GDM1 (cell line): ENCODE results near the gene OR2V2.
"Not testable (repeated sequence)": the region's sequence is repeated elsewhere in the genome, so short reads cannot be mapped to it uniquely, and the experiment has no call there.

ENCODE experiments used
- DNase-seq: peaks from one replicate; lab custom pipeline; 2025; lab: John Stamatoyannopoulos, UW

OR2V2 gene

DNA sequence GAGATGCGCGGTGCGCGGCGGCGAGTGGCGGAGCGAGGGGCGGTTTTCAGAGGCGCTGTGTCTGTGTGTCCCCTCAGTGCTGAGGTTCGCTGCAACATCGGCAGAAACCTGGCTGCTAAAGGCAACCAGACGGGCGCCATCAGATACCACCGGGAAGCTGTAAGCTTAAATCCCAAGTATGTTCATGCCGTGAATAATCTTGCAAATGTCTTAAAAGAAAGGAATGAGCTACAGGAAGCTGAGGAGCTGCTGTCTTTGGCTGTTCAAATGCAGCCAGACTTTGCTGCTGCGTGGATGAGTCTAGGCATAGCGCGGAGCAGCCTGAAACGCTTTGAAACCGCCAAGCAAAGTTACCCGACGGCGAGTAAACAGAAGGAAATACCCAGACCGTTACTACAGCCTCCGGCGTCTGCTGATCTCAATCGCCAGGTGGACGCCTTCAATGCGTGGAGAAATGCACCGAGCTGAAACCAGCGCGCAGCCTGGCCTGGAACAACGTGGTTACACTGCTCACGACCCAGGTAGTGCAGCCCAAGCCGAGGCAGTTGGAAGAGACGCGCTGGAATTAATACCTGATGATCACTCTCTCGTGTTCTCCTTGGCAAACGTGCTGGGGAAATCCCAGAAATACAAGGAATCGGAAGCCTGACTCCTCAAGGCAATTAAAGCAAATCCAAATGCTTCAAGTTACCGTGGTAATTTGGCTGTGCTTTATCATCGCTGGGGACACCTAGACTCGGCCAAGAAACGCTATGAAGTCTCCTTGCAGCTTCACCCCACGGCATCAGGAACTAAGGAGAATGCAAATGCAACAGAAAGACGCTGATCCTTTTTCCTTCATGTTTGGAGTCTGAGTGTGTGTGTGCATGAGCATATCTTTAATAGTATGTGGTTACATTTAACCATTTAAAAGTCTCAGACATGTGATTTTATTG is 32.3 kb upstream of the OR2V2 start:
- no peak for DNase-seq

DNA sequence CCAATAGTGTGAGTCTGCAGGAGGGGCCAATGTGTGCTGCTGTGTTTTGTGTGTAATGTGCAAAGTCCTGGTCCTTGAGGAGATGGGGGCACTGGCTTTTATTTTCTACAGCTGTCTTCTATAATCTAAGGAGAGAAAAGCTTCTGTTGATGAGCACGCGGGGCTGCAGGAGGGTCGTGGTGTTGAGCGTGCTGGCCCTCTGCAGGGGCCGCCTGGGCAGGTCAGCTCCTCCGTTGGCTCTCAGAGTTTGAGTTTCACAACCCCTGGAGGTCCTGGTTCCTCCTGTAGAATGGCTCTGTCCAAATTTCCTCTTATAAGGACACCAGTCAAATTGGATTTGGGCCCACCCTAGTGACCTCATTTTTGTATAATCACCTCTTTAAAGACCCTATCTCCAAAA is 29.0 kb upstream of the OR2V2 start:
- no peak for DNase-seq

- no peak for DNase-seq
Measured at GRCh38 chr5:181119105-181119504, 28.3 kb upstream of the OR2V2 start.

GRCh38 chr5:181120306-181120705 is 27.1 kb upstream of the OR2V2 start:
- no peak for DNase-seq

- DNase-seq: no peak
Measured at GRCh38 chr5:181120761-181121160, 26.6 kb upstream of the OR2V2 start.

- no peak for DNase-seq
Measured at GRCh38 chr5:181121675-181122561, 25.5 kb upstream of the OR2V2 start.

DNA sequence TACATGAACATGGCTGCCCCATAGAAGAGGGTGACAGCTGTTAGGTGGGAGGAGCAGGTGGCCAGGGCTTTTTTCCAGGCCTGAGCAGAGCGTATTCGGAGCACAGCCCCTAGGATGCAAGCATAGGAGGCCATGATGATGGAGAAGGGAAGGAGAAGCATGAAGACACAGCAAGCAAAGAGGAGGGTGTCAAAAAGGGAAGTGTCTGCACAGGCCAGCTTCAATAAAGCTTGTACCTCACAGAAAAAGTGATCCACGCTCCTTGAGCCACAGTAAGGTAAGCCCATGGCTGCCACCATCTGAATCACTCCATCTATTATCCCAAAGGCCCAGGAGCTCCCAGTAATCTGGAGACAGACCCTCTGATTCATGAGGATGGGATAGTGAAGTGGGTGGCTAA is 22.9 kb upstream of the OR2V2 start:
- DNase-seq: no peak

DNA sequence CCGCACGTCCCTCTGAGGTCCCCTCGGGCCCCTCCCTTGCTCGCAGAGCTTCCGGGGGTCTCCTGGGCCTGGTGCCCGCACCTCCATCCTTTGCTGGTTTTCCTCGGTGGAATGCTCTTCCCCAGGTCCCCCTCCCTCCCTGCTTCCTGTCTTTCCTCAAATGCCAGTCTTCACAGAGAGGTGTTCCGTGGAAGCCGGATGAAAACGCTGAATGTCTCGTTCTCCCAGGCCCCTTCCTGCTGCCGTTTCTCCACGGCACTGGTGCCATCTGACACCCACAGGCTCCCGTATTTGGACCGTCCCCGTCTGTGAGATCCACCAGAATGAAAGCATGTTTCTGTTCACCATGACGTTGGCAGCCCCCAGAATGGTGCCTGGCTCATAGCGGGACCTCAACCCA is 20.5 kb upstream of the OR2V2 start:
- no peak for DNase-seq

- no peak for DNase-seq
Measured at GRCh38 chr5:181127456-181127855, 19.9 kb upstream of the OR2V2 start.

- no peak for DNase-seq
Measured at GRCh38 chr5:181127907-181128626, 19.3 kb upstream of the OR2V2 start.

DNA sequence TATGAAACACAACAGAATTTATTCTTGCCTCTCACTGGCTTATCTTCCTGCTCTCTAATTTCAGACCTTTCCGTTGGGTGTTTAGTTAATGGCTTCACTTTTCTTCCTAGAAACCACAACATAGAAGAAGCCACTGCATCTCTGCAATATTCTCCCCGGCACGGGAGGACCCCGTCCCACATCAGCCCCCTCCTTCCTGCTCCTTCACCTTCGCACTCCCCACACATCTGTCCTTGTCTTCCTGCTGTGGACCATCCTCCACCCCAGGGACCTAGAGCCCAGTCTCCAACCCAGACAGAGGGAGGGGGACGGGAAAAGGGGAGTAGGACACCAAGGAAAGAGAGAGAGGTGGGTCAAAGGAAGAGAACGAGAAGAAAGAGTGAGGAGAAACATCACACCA is 17.8 kb upstream of the OR2V2 start:
- no peak for DNase-seq

DNA sequence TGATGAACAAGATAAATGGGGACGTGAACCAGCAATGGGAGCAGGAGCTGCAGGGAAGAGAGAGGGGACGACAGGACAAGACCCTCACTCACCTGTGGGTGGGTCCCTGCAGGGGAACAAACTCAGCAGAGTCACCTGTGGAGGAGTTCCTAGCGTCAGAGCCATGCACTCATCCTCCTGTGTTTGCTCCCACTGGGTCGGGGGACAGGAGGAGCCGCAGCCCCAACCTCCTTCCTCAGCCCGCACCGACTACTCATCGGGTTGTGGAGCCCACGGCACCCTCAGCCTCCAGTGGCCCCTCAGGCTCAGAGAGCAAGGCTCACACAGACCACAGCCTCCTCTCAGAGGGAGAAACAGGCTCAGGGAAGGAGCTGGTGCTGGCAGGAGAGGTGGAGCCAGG is 17.3 kb upstream of the OR2V2 start:
- not testable (repeated sequence) for DNase-seq

DNA sequence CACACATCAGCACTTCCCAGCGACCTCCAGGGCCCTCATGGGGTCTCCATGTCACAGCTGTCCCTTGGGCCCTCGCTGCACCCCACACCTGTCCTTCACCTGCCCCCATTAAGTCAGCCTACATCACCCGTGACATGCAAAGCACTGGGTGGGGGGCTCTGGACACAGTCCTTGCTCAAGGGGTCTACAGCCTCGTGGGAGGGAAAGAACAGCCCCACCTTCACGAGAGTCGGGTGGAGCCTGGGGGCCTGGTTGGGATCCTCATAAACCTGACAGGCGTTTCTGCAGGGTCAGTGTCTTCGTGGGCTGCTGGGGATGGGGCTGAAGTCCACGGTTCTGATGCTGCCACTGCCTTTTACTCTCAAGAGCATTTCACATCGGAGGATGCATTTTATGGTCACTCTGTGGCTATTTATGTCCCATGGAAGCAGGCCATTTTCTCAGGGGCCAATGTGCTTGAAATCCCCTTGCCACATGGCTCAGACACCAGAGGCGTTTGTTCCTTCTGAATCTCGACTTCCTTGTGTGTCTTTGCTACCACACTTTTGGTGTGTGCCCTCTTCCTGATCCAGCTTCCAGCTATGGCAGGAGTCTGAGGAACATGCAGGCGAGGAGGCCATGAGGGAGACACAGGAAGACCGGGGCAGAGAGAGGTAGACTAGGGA is 16.4 kb upstream of the OR2V2 start, which contains the start of gene OR2V1:
OR2V1 (minus strand) TSS at position 338 of the 665 bp plus-strand sequence. CDS start 5,865 bp downstream, outside the sequence.
- DNase-seq: no peak

- no peak for DNase-seq
Measured at GRCh38 chr5:181131514-181131913, 15.9 kb upstream of the OR2V2 start.

DNA sequence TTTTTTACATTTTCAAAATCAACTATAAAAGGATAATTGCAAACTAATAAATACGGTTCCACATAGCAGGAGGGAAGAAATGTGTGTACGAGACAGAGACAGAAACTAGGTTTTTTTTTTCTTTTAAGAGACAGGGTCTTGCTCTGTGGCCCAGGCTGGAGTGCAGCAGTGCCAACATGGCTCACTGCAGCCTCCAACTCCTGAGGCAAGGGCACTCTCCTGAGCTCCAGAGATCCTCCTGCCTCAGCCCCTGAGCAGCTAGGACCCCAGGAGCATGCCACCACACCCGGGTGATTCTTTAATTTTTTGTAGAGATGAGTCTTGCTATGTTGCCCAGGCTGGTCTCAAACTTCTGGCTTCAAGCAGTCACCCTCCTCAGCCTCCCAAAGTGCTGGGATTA is 14.3 kb upstream of the OR2V2 start:
- no peak for DNase-seq

DNA sequence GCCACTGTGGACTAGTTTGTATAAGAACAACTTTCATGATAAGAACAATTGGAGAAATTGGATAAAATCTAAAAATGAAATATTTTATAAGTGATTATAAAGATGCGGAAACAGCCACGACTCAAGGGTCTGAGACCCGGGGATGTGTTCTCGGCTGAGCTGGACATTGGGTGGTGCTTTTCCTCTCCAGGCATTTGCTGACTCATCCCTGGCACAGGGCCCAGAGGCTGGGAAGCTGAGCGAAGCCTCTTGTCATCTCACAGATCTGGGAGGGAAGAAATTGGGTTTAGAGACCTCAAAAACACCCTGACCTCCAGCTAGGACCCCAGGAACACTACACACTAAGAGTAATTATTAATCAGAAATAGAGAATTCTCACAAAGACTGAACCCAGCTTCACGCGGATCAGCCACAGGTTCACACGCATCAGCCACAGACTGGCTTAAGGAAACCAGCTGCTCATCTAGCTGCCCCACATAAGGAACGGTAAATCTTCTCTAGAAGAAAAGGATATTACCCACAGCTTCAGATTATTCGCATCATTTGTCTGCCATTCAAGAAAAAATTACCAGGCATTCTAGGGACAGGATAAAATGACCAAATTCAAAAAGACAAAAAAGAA is 13.7 kb upstream of the OR2V2 start:
- no peak for DNase-seq

- no peak for DNase-seq
Measured at GRCh38 chr5:181134259-181134658, 13.1 kb upstream of the OR2V2 start.

DNA sequence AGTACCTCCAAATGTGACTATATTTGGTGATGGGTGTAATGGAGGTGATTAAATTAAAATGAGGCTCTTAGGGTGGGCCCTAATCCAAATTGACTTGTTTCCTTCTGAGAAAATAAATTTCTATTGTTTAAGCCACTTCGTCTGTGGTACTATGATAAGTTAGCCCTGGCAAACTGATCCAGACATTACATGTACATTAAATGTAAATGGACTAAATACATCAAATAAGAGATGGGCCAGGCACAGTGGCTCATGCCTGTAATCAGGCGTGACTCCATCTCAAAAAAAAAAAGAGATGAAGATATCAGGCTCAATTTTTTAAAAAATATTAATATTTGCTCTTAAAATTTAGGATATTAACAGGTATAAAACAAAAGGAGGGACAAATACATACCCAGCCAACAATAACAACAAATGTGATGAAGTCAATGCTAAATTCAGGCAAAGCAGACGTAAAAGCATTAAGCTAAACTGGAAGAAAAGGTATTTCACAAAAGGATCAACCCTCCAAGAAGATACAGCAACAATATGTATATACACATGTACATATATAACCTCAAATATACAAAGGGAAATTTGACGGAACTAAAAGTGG is 10.9 kb upstream of the OR2V2 start:
- DNase-seq: no peak

- no peak for DNase-seq
Measured at GRCh38 chr5:181138258-181138657, 9.1 kb upstream of the OR2V2 start.

GRCh38 chr5:181140766-181141165 is 6.6 kb upstream of the OR2V2 start:
- no peak for DNase-seq

- DNase-seq: no peak
Measured at GRCh38 chr5:181142054-181142453, 5.3 kb upstream of the OR2V2 start.
